GM23338 (cell line): ENCODE measurements around the gene ALOX5AP.

Experiments used
- EZH2 ChIP-seq: fragments of 200-600 bp; sonication (generic); IDR thresholded peaks from one replicate; pipeline ENCODE4 v1.8.0; 2017; ENCODE audit warnings: antibody characterized with exemption, mild to moderate bottlenecking, low read depth; ENCODE audit not compliant: unreplicated experiment
- JUNB ChIP-seq: IDR thresholded peaks from one replicate; pipeline ENCODE4 v1.6.1; 2016; ENCODE audit warnings: antibody characterized with exemption; ENCODE audit not compliant: unreplicated experiment
- NANOG ChIP-seq: IDR thresholded peaks from 2 replicates; pipeline ENCODE4 v1.6.1; 2016; ENCODE audit warnings: antibody characterized with exemption, borderline replicate concordance
- POLR2AphosphoS5 ChIP-seq: IDR thresholded peaks from 2 replicates; pipeline ENCODE4 v1.6.1; 2016; ENCODE audit warnings: antibody characterized with exemption, low read depth
- REST ChIP-seq: IDR thresholded peaks from one replicate; pipeline ENCODE4 v1.6.1; 2018; ENCODE audit warnings: antibody characterized with exemption; ENCODE audit not compliant: unreplicated experiment
- ZNF114 ChIP-seq: fragments of 250-450 bp; sonication (Bioruptor Pico); IDR thresholded peaks from 2 replicates; pipeline ENCODE4 v1.5.0; 2020; ENCODE audit warnings: mild to moderate bottlenecking, moderate library complexity
- TF ChIP-seq, protein P1 (sequence below), 2 experiments: fragments of 200-600 bp in 1 of 2; sonication (generic) in 1 of 2; conservative IDR thresholded peaks; 2 replicates each; pipeline versions ENCODE4 v1.5.1 to v1.6.1; 2016 to 2017; ENCODE audit warnings: antibody characterized with exemption in 2 of 2, low read depth in 2 of 2, mild to moderate bottlenecking in 2 of 2, moderate library complexity in 1 of 2
- TF ChIP-seq, protein P2 (sequence below): IDR thresholded peaks from 2 replicates; pipeline ENCODE4 v1.6.1; 2016; ENCODE audit warnings: antibody characterized with exemption

DNA sequence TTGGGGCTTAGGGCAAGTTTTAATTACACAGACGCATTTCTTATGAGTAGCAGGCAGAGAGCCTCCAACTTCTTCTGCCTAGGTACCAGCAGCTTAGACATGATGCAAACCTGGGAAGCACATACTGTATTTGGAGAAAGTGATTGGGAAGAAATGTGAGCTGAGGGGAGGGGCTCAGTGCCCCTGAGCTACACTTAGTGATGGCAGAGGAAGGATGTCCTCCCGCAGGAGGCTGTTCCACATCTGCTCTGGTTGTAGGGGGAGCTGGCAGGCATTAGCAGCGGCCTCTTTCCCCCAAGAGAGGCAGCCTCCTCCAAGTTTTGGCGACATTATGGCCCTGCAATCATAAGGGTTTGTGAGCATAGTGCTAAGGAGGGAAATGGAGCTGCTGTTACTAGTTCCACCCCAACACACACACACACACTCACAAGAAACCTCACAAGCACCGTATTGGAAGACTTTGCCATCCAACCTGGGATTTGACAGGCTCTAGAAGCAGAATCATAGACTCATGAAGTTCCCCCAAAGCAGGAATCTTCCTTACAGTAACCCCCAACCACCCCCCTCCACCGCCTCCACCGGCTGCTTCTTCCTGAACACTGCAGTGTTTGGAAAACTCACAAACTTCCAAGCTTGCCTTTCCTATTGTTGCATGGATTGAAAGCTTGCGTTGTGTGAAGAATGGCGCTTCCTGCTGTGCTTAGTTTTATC is 3.3 kb downstream of the ALOX5AP start:
- TF ChIP-seq POLR2AphosphoS5 = no peak
- TF ChIP-seq JUNB = no peak
- TF ChIP-seq NANOG = no peak
- TF ChIP-seq, protein P1, sequence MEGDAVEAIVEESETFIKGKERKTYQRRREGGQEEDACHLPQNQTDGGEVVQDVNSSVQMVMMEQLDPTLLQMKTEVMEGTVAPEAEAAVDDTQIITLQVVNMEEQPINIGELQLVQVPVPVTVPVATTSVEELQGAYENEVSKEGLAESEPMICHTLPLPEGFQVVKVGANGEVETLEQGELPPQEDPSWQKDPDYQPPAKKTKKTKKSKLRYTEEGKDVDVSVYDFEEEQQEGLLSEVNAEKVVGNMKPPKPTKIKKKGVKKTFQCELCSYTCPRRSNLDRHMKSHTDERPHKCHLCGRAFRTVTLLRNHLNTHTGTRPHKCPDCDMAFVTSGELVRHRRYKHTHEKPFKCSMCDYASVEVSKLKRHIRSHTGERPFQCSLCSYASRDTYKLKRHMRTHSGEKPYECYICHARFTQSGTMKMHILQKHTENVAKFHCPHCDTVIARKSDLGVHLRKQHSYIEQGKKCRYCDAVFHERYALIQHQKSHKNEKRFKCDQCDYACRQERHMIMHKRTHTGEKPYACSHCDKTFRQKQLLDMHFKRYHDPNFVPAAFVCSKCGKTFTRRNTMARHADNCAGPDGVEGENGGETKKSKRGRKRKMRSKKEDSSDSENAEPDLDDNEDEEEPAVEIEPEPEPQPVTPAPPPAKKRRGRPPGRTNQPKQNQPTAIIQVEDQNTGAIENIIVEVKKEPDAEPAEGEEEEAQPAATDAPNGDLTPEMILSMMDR (conservative IDR thresholded peaks at IDR 0.05; ENCODE audit: low read depth in 2 of 2) = no peak
- no peak for TF ChIP-seq EZH2
- no peak for TF ChIP-seq REST
- no peak for TF ChIP-seq ZNF114 (CRISPR knock-in tag)
- TF ChIP-seq, protein P2, sequence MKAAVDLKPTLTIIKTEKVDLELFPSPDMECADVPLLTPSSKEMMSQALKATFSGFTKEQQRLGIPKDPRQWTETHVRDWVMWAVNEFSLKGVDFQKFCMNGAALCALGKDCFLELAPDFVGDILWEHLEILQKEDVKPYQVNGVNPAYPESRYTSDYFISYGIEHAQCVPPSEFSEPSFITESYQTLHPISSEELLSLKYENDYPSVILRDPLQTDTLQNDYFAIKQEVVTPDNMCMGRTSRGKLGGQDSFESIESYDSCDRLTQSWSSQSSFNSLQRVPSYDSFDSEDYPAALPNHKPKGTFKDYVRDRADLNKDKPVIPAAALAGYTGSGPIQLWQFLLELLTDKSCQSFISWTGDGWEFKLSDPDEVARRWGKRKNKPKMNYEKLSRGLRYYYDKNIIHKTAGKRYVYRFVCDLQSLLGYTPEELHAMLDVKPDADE = no peak
